GM19372 (cell line): ENCODE data around the gene ADAD2.

ENCODE experiments used
- ATAC-seq: cut with Tn5 transposase; IDR thresholded peaks from one replicate; pipeline ENCODE4 v1.9.1; 2021; ENCODE audit warnings: mild to moderate bottlenecking, low read depth, moderate library complexity; ENCODE audit not compliant: unreplicated experiment

The ADAD2 gene

GRCh38 chr16:84190731-84191388 is at the start of gene ADAD2:
TSS of gene ADAD2 (plus strand) at chr16:84191157. CDS start at chr16:84191231, 74 bp downstream.
- ATAC-seq = no peak

- ATAC-seq = no peak
These were observed 47.9 kb upstream of the ADAD2 start for GRCh38 chr16:84143081-84143480.

GRCh38 chr16:84143784-84144199 is 47.2 kb upstream of the ADAD2 start:
- ATAC-seq = no peak

- peak; percentile 7 for ATAC-seq
These were observed 46.6 kb upstream of the ADAD2 start for GRCh38 chr16:84144209-84144858.

GRCh38 chr16:84144859-84145639 is 45.9 kb upstream of the ADAD2 start, which contains the start of the genes DNAAF1 and HSDL1:
TSS of gene DNAAF1 (plus strand) at chr16:84145308. CDS start at chr16:84145441, 133 bp downstream.
TSS of gene HSDL1 (minus strand) at chr16:84145177. CDS start at chr16:84131321, 13,856 bp downstream.
- peak; percentile 85 for ATAC-seq

GRCh38 chr16:84150926-84151325 is 40.0 kb upstream of the ADAD2 start:
- no peak for ATAC-seq

- no peak for ATAC-seq
These were observed 37.2 kb upstream of the ADAD2 start for GRCh38 chr16:84153660-84154214.

GRCh38 chr16:84155226-84155625 is 35.7 kb upstream of the ADAD2 start:
- no peak for ATAC-seq

GRCh38 chr16:84155771-84156170 is 35.2 kb upstream of the ADAD2 start:
- ATAC-seq = no peak

- ATAC-seq = no peak
These were observed 34.6 kb upstream of the ADAD2 start for GRCh38 chr16:84156342-84156784.

GRCh38 chr16:84159007-84159406 is 31.9 kb upstream of the ADAD2 start:
- ATAC-seq = no peak

- ATAC-seq = no peak
These were observed 31.2 kb upstream of the ADAD2 start for GRCh38 chr16:84159800-84160199.

GRCh38 chr16:84161037-84161436 is 29.9 kb upstream of the ADAD2 start:
- no peak for ATAC-seq

GRCh38 chr16:84161801-84162200 is 29.2 kb upstream of the ADAD2 start:
- ATAC-seq = no peak

- no peak for ATAC-seq
These were observed 25.2 kb upstream of the ADAD2 start for GRCh38 chr16:84165746-84166145.

GRCh38 chr16:84166796-84167695 is 23.9 kb upstream of the ADAD2 start:
- ATAC-seq = no peak

GRCh38 chr16:84169765-84170310 is 21.1 kb upstream of the ADAD2 start:
- no peak for ATAC-seq

- ATAC-seq = no peak
These were observed 16.6 kb upstream of the ADAD2 start for GRCh38 chr16:84174396-84174795.

- no peak for ATAC-seq
These were observed 15.4 kb upstream of the ADAD2 start for GRCh38 chr16:84175350-84176081.
